GM12878 (cell line): ENCODE results near the gene ESPNL. TPM values are rescaled to one million over a fixed set of nuclear protein-coding genes. Genes with fewer than 3 reads are reported as not detected.

Source experiments
- ATAC-seq: fragments of 200-7000 bp; cut with Tn5 transposase; 3 replicates; pipeline ENCODE4 v1.9.1; 2020; ENCODE audit warnings: mild to moderate bottlenecking, moderate library complexity
- BruUV-seq: library from RNA; stranded (reverse); fragments of 400-500 nt; replicated peaks from 2 replicates; lab custom pipeline; 2021; lab: Mats Ljungman, UMichigan
- CTCF ChIA-PET: fragments of 300-600 bp; sonication (Branson Sonifier 250); formaldehyde crosslinking; extraction: SDS; loops from one replicate; lab custom pipeline; 2021; ENCODE audit warnings: inconsistent platforms; lab: Yijun Ruan, JAX
- POLR2A ChIA-PET: fragments of 350-600 bp; formaldehyde crosslinking; extraction: SDS; loops from one replicate; lab custom pipeline; 2021; ENCODE audit warnings: inconsistent platforms; lab: Charles Lee
- RAD21 ChIA-PET: fragments of 300-600 bp; sonication (Branson Sonifier 250); formaldehyde crosslinking; loops from one replicate; lab custom pipeline; 2023; ENCODE audit warnings: antibody characterized with exemption; ENCODE audit not compliant: unreplicated experiment; lab: Charles Lee
- SMC1A ChIA-PET: fragments of 300-600 bp; sonication (Branson Sonifier 250); formaldehyde crosslinking; loops from one replicate; lab custom pipeline; 2023; ENCODE audit not compliant: unreplicated experiment, uncharacterized antibody; lab: Charles Lee
- DNase-seq: peaks from one replicate; pipeline ENCODE4 v3.0.0-alpha.2; 2011; ENCODE audit warnings: low read depth, low spot score
- FAIRE-seq: peaks from 3 replicates; lab custom pipeline; 2011; peaks lifted over from hg19 to GRCh38; lab: Jason Lieb, UNC
- H2AFZ ChIP-seq: 2 replicates; pipeline ENCODE4 v1.6.0; 2011; ENCODE audit warnings: low read depth, low read length, control low read depth; ENCODE audit not compliant: control insufficient read depth
- H3K27ac ChIP-seq: 2 replicates; pipeline ENCODE4 v1.5.1; 2011; ENCODE audit warnings: control low read depth; ENCODE audit not compliant: control insufficient read depth, insufficient read depth
- H3K27me3 ChIP-seq, 2 experiments: replicated peaks in 1 of 2; 2 replicates each; pipeline versions ENCODE4 v1.6.0 to v1.6.1; 2011; ENCODE audit warnings: low read length in 1 of 2; ENCODE audit not compliant: control insufficient read depth in 2 of 2, insufficient read depth in 2 of 2
- H3K36me3 ChIP-seq, 2 experiments: 2 replicates each; pipeline ENCODE4 v1.5.1; 2011; ENCODE audit warnings: low read length in 1 of 2; ENCODE audit not compliant: control insufficient read depth in 2 of 2, insufficient read depth in 2 of 2
- H3K4me1 ChIP-seq: 2 replicates; pipeline ENCODE4 v1.6.1; 2011; ENCODE audit warnings: mild to moderate bottlenecking, low read length, moderate library complexity, mixed read lengths; ENCODE audit not compliant: control insufficient read depth, insufficient read depth
- H3K4me2 ChIP-seq: 2 replicates; pipeline ENCODE4 v1.6.0; 2011; ENCODE audit warnings: control low read depth; ENCODE audit not compliant: control insufficient read depth, insufficient read depth
- H3K4me3 ChIP-seq: fragments of 200-600 bp; sonication (generic); 2 replicates; pipeline ENCODE4 v1.5.1; 2016
- H3K79me2 ChIP-seq: 2 replicates; pipeline ENCODE4 v1.6.0; 2011; ENCODE audit warnings: low read length; ENCODE audit not compliant: control insufficient read depth, insufficient read depth
- H3K9ac ChIP-seq: 2 replicates; pipeline ENCODE4 v1.8.0; 2011; ENCODE audit warnings: low read length, control low read depth, mixed read lengths; ENCODE audit not compliant: control insufficient read depth, insufficient read depth
- H3K9me3 ChIP-seq: replicated peaks from 3 replicates; pipeline ENCODE4 v1.5.1; 2011; ENCODE audit warnings: mild to moderate bottlenecking, low read length; ENCODE audit not compliant: control insufficient read depth, insufficient read depth
- H4K20me1 ChIP-seq: 2 replicates; pipeline ENCODE4 v1.6.0; 2011; ENCODE audit not compliant: control insufficient read depth, insufficient read depth
- ASH2L ChIP-seq: fragments of 300-600, 200-600 bp; sonication (generic); IDR thresholded peaks from 2 replicates; pipeline ENCODE4 v1.6.1; 2017; ENCODE audit warnings: low read depth, mild to moderate bottlenecking, borderline replicate concordance
- ATF3 ChIP-seq: IDR thresholded peaks from 2 replicates; pipeline ENCODE4 v1.6.1; 2011; ENCODE audit warnings: low read depth, mild to moderate bottlenecking, low read length, moderate library complexity, borderline replicate concordance; ENCODE audit errors: extremely low read depth
- BACH1 ChIP-seq: fragments of 450-650 bp; IDR thresholded peaks from 2 replicates; pipeline ENCODE4 v1.6.1; 2017; ENCODE audit warnings: mild to moderate bottlenecking, borderline replicate concordance
- CHD1 ChIP-seq: IDR thresholded peaks from 2 replicates; pipeline ENCODE4 v1.6.1; 2012; ENCODE audit warnings: low read depth, low read length, improper control_type of control experiment
- CHD2 ChIP-seq: IDR thresholded peaks from 2 replicates; pipeline ENCODE4 v1.6.1; 2011; ENCODE audit warnings: low read depth, low read length, improper control_type of control experiment, borderline replicate concordance
- CHD4 ChIP-seq: fragments of 200-600 bp; sonication (generic); IDR thresholded peaks from 2 replicates; pipeline ENCODE4 v1.6.1; 2016; ENCODE audit warnings: mild to moderate bottlenecking
- EED ChIP-seq: sonication (generic); IDR thresholded peaks from 2 replicates; pipeline ENCODE4 v1.6.1; 2016; ENCODE audit warnings: antibody characterized with exemption, low read depth
- EGR1 ChIP-seq, 2 experiments: IDR thresholded peaks; 1 replicate in 1 of 2; 2 replicates in 1 of 2; pipeline ENCODE4 v1.6.1; 2011 to 2012; ENCODE audit warnings: low read depth in 2 of 2, low read length in 2 of 2, borderline replicate concordance in 1 of 2, mild to moderate bottlenecking in 1 of 2, moderate library complexity in 1 of 2
- HSF1 ChIP-seq: fragments of 150-350 bp; IDR thresholded peaks from 2 replicates; pipeline ENCODE4 v1.6.1; 2014; ENCODE audit warnings: mild to moderate bottlenecking, low read depth, low read length
- MTA3 ChIP-seq: IDR thresholded peaks from 2 replicates; pipeline ENCODE4 v1.6.1; 2012; ENCODE audit warnings: low read length, inconsistent platforms, borderline replicate concordance
- NR2C1 ChIP-seq: fragments of 450-650 bp; IDR thresholded peaks from 2 replicates; pipeline ENCODE4 v1.6.1; 2017; ENCODE audit warnings: antibody characterized with exemption, mild to moderate bottlenecking, moderate library complexity
- PAX5 ChIP-seq: IDR thresholded peaks from 2 replicates; pipeline ENCODE4 v1.6.1; 2011; ENCODE audit warnings: low read depth, low read length, borderline replicate concordance
- PML ChIP-seq: IDR thresholded peaks from 2 replicates; pipeline ENCODE4 v1.6.1; 2012; ENCODE audit warnings: low read length, inconsistent platforms
- PRDM15 ChIP-seq: fragments of 450-650 bp; formaldehyde crosslinking; IDR thresholded peaks from 2 replicates; pipeline ENCODE4 v1.4.0; 2020; ENCODE audit warnings: mild to moderate bottlenecking, moderate library complexity
- TCF3 ChIP-seq: IDR thresholded peaks from 2 replicates; pipeline ENCODE4 v1.6.1; 2012; ENCODE audit warnings: low read depth, mild to moderate bottlenecking, low read length, borderline replicate concordance; ENCODE audit not compliant: insufficient read depth
- WRNIP1 ChIP-seq: IDR thresholded peaks from 2 replicates; pipeline ENCODE4 v1.6.1; 2011; ENCODE audit warnings: low read depth, low read length, improper control_type of control experiment, borderline replicate concordance
- WGBS: methylation state at CpG from one replicate; pipeline ENCODE4 v1.1.6; 2016; ENCODE audit warnings: low lambda C conversion rate; ENCODE audit not compliant: insufficient replicate concordance, insufficient coverage; ENCODE audit errors: missing lambda C conversion rate; 5-methylcytosine and 5-hydroxymethylcytosine counted together
- in situ Hi-C: fragments of 300-500 bp; cut with MboI; formaldehyde crosslinking; loops from 9 replicates; pipeline ENCODE4 v1.14.3; 2018; ENCODE audit warnings: mixed read lengths
- intact Hi-C: fragments of 100-400 bp; cut with micrococcal nuclease; formaldehyde crosslinking; loops from one replicate; pipeline ENCODE4 v1.14.2; 2022; ENCODE audit not compliant: unreplicated experiment
- polyA plus RNA-seq, 11 experiments: library from polyadenylated mRNA; depleted of rRNA in 4 of 11; unstranded in 6 of 11; stranded (reverse) in 5 of 11; fragments of >200 nt; fragmentation: Nextera tagmentation in 4 of 11; fragmentation: Illumina TruSeq in 1 of 11; extraction: Ambion mirVana in 4 of 11; extraction: Trizol in 1 of 11; gene quantifications; 1 replicate in 1 of 11; 2 replicates in 10 of 11; pipeline versions ENCODE4 v1.2.1 to v1.2.3, GENCODE V29; 2011 to 2016; ENCODE audit warnings: inconsistent platforms in 2 of 11, missing spikeins in 2 of 11, low read depth in 1 of 11
- total RNA-seq, 4 experiments: library from RNA; depleted of rRNA in 3 of 4; stranded (reverse); fragments of >200 nt in 3 of 4; fragmentation: Illumina TruSeq in 1 of 4; extraction: Trizol in 1 of 4; gene quantifications; 2 replicates each; pipeline versions ENCODE4 v1.2.1 to v1.2.3, GENCODE V29; 2013 to 2021

Gene ESPNL
- total and polyA plus RNA-seq, 10 of the 15 experiments (the other 5 are each of a cell fraction or from before 2014, with no cell fraction given) = 0.05 to 0.94 (median 0.36) TPM; not detected in 3

- no TSS peak for BruUV-seq
- ATAC-seq (no peak), FAIRE-seq (no peak), DNase-seq (no peak)
- Histone ChIP-seq H3K27ac (no peak overlapping the region), H3K79me2 (no peaks in the 10 kb centered on the region), H2AFZ (no peak overlapping the region), H3K9ac (no peak overlapping the region), H3K4me3 (no peak overlapping the region), H4K20me1 (no peaks in the 10 kb centered on the region), H3K4me1 (peaks cover 3% of the 10 kb centered on the region; the same call in 1 of the 2 replicates), H3K27me3 (peaks cover 3 to 7% of the 10 kb centered on the region in 2 experiments; a peak in 2 of 4 replicates), H3K9me3 (no peaks in the 10 kb centered on the region), H3K4me2 (no peak overlapping the region), H3K36me3 (no peaks in the 10 kb centered on the region)
- RAD21 ChIA-PET = no interaction called here
- CTCF ChIA-PET = interaction anchor here (1.6 kb wide), 1 partner anchor 16 kb away, joined by 4 read pairs; no protein-coding TSS in a partner anchor
- in situ Hi-C loops (no loop called here), intact Hi-C loops (no loop called here)
- POLR2A ChIA-PET = no interaction called here
- SMC1A ChIA-PET = no interaction called here
- 48% methylated on average over 19 of the region's 19 CpGs for WGBS
- TF ChIP-seq MTA3 (no peak), EGR1 (IDR thresholded peaks at IDR 0.05; ENCODE audit: borderline replicate concordance in 1 of 2, low read depth in 2 of 2, low read length in 2 of 2) (no peak), PAX5 (no peak), PRDM15 (no peak), WRNIP1 (no peak), CHD2 (no peak), NR2C1 (no peak), ATF3 (no peak), TCF3 (no peak), CHD1 (no peak), HSF1 (no peak), EED (no peak), CHD4 (no peak), PML (no peak), ASH2L (no peak), BACH1 (no peak)
Observed at GRCh38 chr2:238155051-238155760, 55.1 kb downstream of the ESPNL start.
